ENCODE measurements around the gene PRR7.

GRCh38 chr5:177435847-177436536, 10.6 kb upstream of the PRR7 start:
- TF ChIP-seq CTCF (IDR thresholded peaks at IDR 0.05; ENCODE audit: low read length), result no peak
- no peak for TF ChIP-seq EZH2 (IDR thresholded peaks at IDR 0.05; ENCODE audit: borderline replicate concordance, low read length)
